Trophoblast cell (in vitro differentiated cells and primary cell): ENCODE measurements around the gene SPAG9.

Experiments
- DNase-seq, 2 donors: peaks; one replicate each; pipeline ENCODE4 v3.0.0-alpha.2; 2016
- H2AFZ ChIP-seq: 2 replicates; pipeline ENCODE4 v1.6.1; 2013; ENCODE audit warnings: low read length, moderate library complexity, mild to moderate bottlenecking; ENCODE audit not compliant: insufficient read depth, poor library complexity
- H2AK5ac ChIP-seq: 2 replicates; pipeline ENCODE4 v1.6.1; 2013; ENCODE audit warnings: mild to moderate bottlenecking, low read length
- H2BK120ac ChIP-seq: 2 replicates; pipeline ENCODE4 v1.6.1; 2013; ENCODE audit warnings: low read length, mild to moderate bottlenecking, moderate library complexity; ENCODE audit not compliant: insufficient read depth, poor library complexity
- H2BK12ac ChIP-seq: 2 replicates; pipeline ENCODE4 v1.6.1; 2013; ENCODE audit warnings: mild to moderate bottlenecking, low read length, moderate library complexity
- H2BK5ac ChIP-seq: 2 replicates; pipeline ENCODE4 v1.6.1; 2013; ENCODE audit warnings: low read length, low read depth, moderate library complexity, mild to moderate bottlenecking; ENCODE audit not compliant: poor library complexity
- H3K14ac ChIP-seq: 2 replicates; pipeline ENCODE4 v1.6.1; 2013; ENCODE audit warnings: mild to moderate bottlenecking, low read length
- H3K18ac ChIP-seq: 2 replicates; pipeline ENCODE4 v1.6.1; 2013; ENCODE audit warnings: mild to moderate bottlenecking, low read length
- H3K23ac ChIP-seq: 2 replicates; pipeline ENCODE4 v1.6.1; 2013; ENCODE audit warnings: low read length
- H3K27ac ChIP-seq: 2 replicates; pipeline ENCODE4 v1.5.1; 2013; ENCODE audit warnings: low read depth, mild to moderate bottlenecking, inconsistent platforms, low read length, moderate library complexity
- H3K27me3 ChIP-seq: 2 replicates; pipeline ENCODE4 v1.6.1; 2013; ENCODE audit warnings: inconsistent platforms, mild to moderate bottlenecking, low read length, moderate library complexity; ENCODE audit not compliant: insufficient read depth
- H3K36me3 ChIP-seq, 2 experiments: 1 replicate in 1 of 2; 2 replicates in 1 of 2; pipeline ENCODE4 v1.6.1; 2013; ENCODE audit warnings: low read length in 2 of 2, mild to moderate bottlenecking in 2 of 2, moderate library complexity in 1 of 2; ENCODE audit not compliant: insufficient read depth in 2 of 2, control insufficient read depth in 1 of 2
- H3K4ac ChIP-seq: 2 replicates; pipeline ENCODE4 v1.6.1; 2013; ENCODE audit warnings: low read depth, mild to moderate bottlenecking, low read length, moderate library complexity
- H3K4me1 ChIP-seq, 2 experiments: 1 replicate in 1 of 2; 2 replicates in 1 of 2; pipeline ENCODE4 v1.6.1; 2013; ENCODE audit warnings: low read length in 2 of 2, mild to moderate bottlenecking in 2 of 2, moderate library complexity in 1 of 2; ENCODE audit not compliant: insufficient read depth in 2 of 2, control insufficient read depth in 1 of 2
- H3K4me2 ChIP-seq: 2 replicates; pipeline ENCODE4 v1.6.1; 2013; ENCODE audit warnings: inconsistent platforms, mild to moderate bottlenecking, low read length, moderate library complexity
- H3K4me3 ChIP-seq: 2 replicates; pipeline ENCODE4 v1.5.1; 2013; ENCODE audit warnings: mild to moderate bottlenecking, low read depth, low read length, inconsistent platforms
- H3K79me1 ChIP-seq: one replicate; pipeline ENCODE4 v1.6.1; 2013; ENCODE audit warnings: low read length
- H3K79me2 ChIP-seq: 2 replicates; pipeline ENCODE4 v1.6.1; 2013; ENCODE audit warnings: low read length, mild to moderate bottlenecking; ENCODE audit not compliant: control insufficient read depth, insufficient read depth, poor library complexity
- H3K9ac ChIP-seq: 2 replicates; pipeline ENCODE4 v1.6.1; 2013; ENCODE audit warnings: mild to moderate bottlenecking, low read length
- H3K9me3 ChIP-seq: 2 replicates; pipeline ENCODE4 v1.6.1; 2013; ENCODE audit warnings: low read depth, mild to moderate bottlenecking, control low read depth, inconsistent platforms, low read length; ENCODE audit not compliant: insufficient read depth
- H4K12ac ChIP-seq: 2 replicates; pipeline ENCODE4 v1.6.1; 2013; ENCODE audit warnings: low read depth, mild to moderate bottlenecking, low read length, moderate library complexity
- H4K8ac ChIP-seq: 2 replicates; pipeline ENCODE4 v1.6.1; 2013; ENCODE audit warnings: low read depth, mild to moderate bottlenecking, low read length, moderate library complexity
- H4K91ac ChIP-seq: one replicate; pipeline ENCODE4 v1.6.1; 2013; ENCODE audit warnings: low read depth, mild to moderate bottlenecking, low read length, moderate library complexity
- WGBS: extraction: QIAGEN DNeasy Blood & Tissue Kit; methylation state at CpG from one replicate; pipeline ENCODE4 v1.1.7; 2013; ENCODE audit warnings: missing lambda C conversion rate; ENCODE audit not compliant: insufficient read length, insufficient coverage; ENCODE audit errors: extremely low coverage; 5-methylcytosine and 5-hydroxymethylcytosine counted together

Gene SPAG9

GRCh38 chr17:51016099-51016498 lies 104.6 kb downstream of the SPAG9 start:
- no CpG with 5 or more reads among the region's 1 CpG for whole genome bisulfite sequencing
- Histone ChIP-seq H4K91ac (no peak overlapping the region), H2BK12ac (no peak overlapping the region), H3K18ac (no peak overlapping the region), H3K4me3 (no peak overlapping the region), H4K12ac (no peak overlapping the region), H3K14ac (no peak overlapping the region), H3K27me3 (no peaks in the 10 kb centered on the region), H3K9me3 (no peaks in the 10 kb centered on the region), H4K8ac (no peak overlapping the region), H2BK120ac (no peak overlapping the region), H3K4ac (no peak overlapping the region), H3K23ac (no peak overlapping the region), H3K79me1 (no peaks in the 10 kb centered on the region), H2AK5ac (no peak overlapping the region), H2AFZ (no peak overlapping the region), H3K36me3 (peaks cover 8 to 12% of the 10 kb centered on the region in 2 experiments), H2BK5ac (no peak overlapping the region), H3K79me2 (no peaks in the 10 kb centered on the region), H3K4me1 (no peaks in the 10 kb centered on the region), H3K4me2 (no peak overlapping the region), H3K9ac (no peak overlapping the region), H3K27ac (no peak overlapping the region)
- DNase-seq = peak; percentile 30 to 78

GRCh38 chr17:51015145-51015558 lies 105.5 kb downstream of the SPAG9 start:
- no peak overlapping the region for H3K18ac ChIP-seq
- H3K79me2 ChIP-seq = no peaks in the 10 kb centered on the region
- H3K4me2 ChIP-seq = no peak overlapping the region
- no CpG with 5 or more reads among the region's 1 CpG for WGBS
- H2BK12ac ChIP-seq = no peak overlapping the region
- H3K27me3 ChIP-seq = no peaks in the 10 kb centered on the region
- H3K23ac ChIP-seq = no peak overlapping the region
- no peak overlapping the region for H2AFZ ChIP-seq
- H4K12ac ChIP-seq = no peak overlapping the region
- peak overlapping the region; percentile 20 for H3K9ac ChIP-seq
- no peak overlapping the region for H3K4ac ChIP-seq
- H3K36me3 ChIP-seq = peaks cover 8 to 12% of the 10 kb centered on the region in 2 experiments
- H3K9me3 ChIP-seq = no peaks in the 10 kb centered on the region
- H3K27ac ChIP-seq = no peak overlapping the region
- no peak overlapping the region for H3K4me3 ChIP-seq
- H2BK5ac ChIP-seq = no peak overlapping the region
- no peak overlapping the region for H2BK120ac ChIP-seq
- H4K8ac ChIP-seq = no peak overlapping the region
- no peak overlapping the region for H2AK5ac ChIP-seq
- H3K79me1 ChIP-seq = no peaks in the 10 kb centered on the region
- H3K14ac ChIP-seq = no peak overlapping the region
- H4K91ac ChIP-seq = no peak overlapping the region
- no peaks in the 10 kb centered on the region for H3K4me1 ChIP-seq
- no peak for DNase-seq

GRCh38 chr17:51014129-51014528 lies 106.5 kb downstream of the SPAG9 start:
- Histone ChIP-seq H3K18ac (no peak overlapping the region), H3K14ac (no peak overlapping the region), H4K12ac (no peak overlapping the region), H3K4ac (no peak overlapping the region), H3K4me1 (no peaks in the 10 kb centered on the region), H2AFZ (no peak overlapping the region), H3K27ac (no peak overlapping the region), H3K4me3 (no peak overlapping the region), H4K8ac (no peak overlapping the region), H2BK5ac (no peak overlapping the region), H3K23ac (no peak overlapping the region), H3K79me2 (no peaks in the 10 kb centered on the region), H3K9me3 (no peaks in the 10 kb centered on the region), H4K91ac (no peak overlapping the region), H3K79me1 (no peaks in the 10 kb centered on the region), H2BK12ac (no peak overlapping the region), H3K4me2 (no peak overlapping the region), H3K36me3 (peaks cover 8 to 9% of the 10 kb centered on the region in 2 experiments), H3K9ac (no peak overlapping the region), H2AK5ac (no peak overlapping the region), H2BK120ac (no peak overlapping the region), H3K27me3 (no peaks in the 10 kb centered on the region)
- DNase-seq = no peak
- no CpG with 5 or more reads among the region's 3 CpGs for whole genome bisulfite sequencing

GRCh38 chr17:51013322-51013721 lies 107.3 kb downstream of the SPAG9 start:
- no peak overlapping the region for H3K27ac ChIP-seq
- H3K14ac ChIP-seq = no peak overlapping the region
- peaks cover 2 to 3% of the 10 kb centered on the region in 2 experiments for H3K36me3 ChIP-seq
- no peak for DNase-seq
- H3K4me3 ChIP-seq = no peak overlapping the region
- H3K4me2 ChIP-seq = no peak overlapping the region
- H2BK12ac ChIP-seq = no peak overlapping the region
- H2BK5ac ChIP-seq = no peak overlapping the region
- H3K9me3 ChIP-seq = no peaks in the 10 kb centered on the region
- no peak overlapping the region for H3K23ac ChIP-seq
- H3K9ac ChIP-seq = no peak overlapping the region
- H4K12ac ChIP-seq = no peak overlapping the region
- no peak overlapping the region for H3K4ac ChIP-seq
- no peak overlapping the region for H4K91ac ChIP-seq
- WGBS = no CpG with 5 or more reads among the region's 2 CpGs
- no peak overlapping the region for H2AK5ac ChIP-seq
- no peak overlapping the region for H2AFZ ChIP-seq
- no peaks in the 10 kb centered on the region for H3K27me3 ChIP-seq
- no peaks in the 10 kb centered on the region for H3K4me1 ChIP-seq
- no peak overlapping the region for H2BK120ac ChIP-seq
- no peaks in the 10 kb centered on the region for H3K79me1 ChIP-seq
- no peaks in the 10 kb centered on the region for H3K79me2 ChIP-seq
- no peak overlapping the region for H3K18ac ChIP-seq
- H4K8ac ChIP-seq = no peak overlapping the region
